Activated effector memory CD4-positive, alpha-beta T cell treated with Interleukin-2 at 50 U/mL for 16 hours (primary cell): ENCODE results near the gene CCDC92.

ENCODE experiments used
- DNase-seq: peaks from one replicate; pipeline ENCODE4 v3.0.0-alpha.2; 2020

The CCDC92 gene

GRCh38 chr12:123905319-123905925 lies 67.2 kb downstream of the CCDC92 start:
- peak; percentile 42 for DNase-seq

GRCh38 chr12:123903301-123904065 lies 69.1 kb downstream of the CCDC92 start:
- no peak for DNase-seq

- DNase-seq = no peak
Observed at GRCh38 chr12:123902821-123903220, 69.8 kb downstream of the CCDC92 start.

- no peak for DNase-seq
Observed at GRCh38 chr12:123900871-123901376, 71.7 kb downstream of the CCDC92 start.

- DNase-seq = no peak
Observed at GRCh38 chr12:123899368-123899767, 73.3 kb downstream of the CCDC92 start.

- DNase-seq = no peak
Observed at GRCh38 chr12:123898673-123899072, 74.0 kb downstream of the CCDC92 start.

- DNase-seq = no peak
Observed at GRCh38 chr12:123897221-123897620, 75.4 kb downstream of the CCDC92 start.

GRCh38 chr12:123896767-123897166 lies 75.9 kb downstream of the CCDC92 start:
- no peak for DNase-seq

GRCh38 chr12:123895451-123895850 lies 77.2 kb downstream of the CCDC92 start:
- no peak for DNase-seq

GRCh38 chr12:123894823-123895345 lies 77.7 kb downstream of the CCDC92 start:
- DNase-seq = no peak

GRCh38 chr12:123893276-123893675 lies 79.4 kb downstream of the CCDC92 start:
- no peak for DNase-seq

- no peak for DNase-seq
Observed at GRCh38 chr12:123892853-123893252, 79.8 kb downstream of the CCDC92 start.

- no peak for DNase-seq
Observed at GRCh38 chr12:123892180-123892559, 80.5 kb downstream of the CCDC92 start.

GRCh38 chr12:123891516-123892179 lies 81.0 kb downstream of the CCDC92 start:
- DNase-seq = no peak

- no peak for DNase-seq
Observed at GRCh38 chr12:123891011-123891410, 81.6 kb downstream of the CCDC92 start.

GRCh38 chr12:123890536-123890902 lies 82.1 kb downstream of the CCDC92 start:
- DNase-seq = no peak

- DNase-seq = no peak
Observed at GRCh38 chr12:123889848-123890535, 82.6 kb downstream of the CCDC92 start.

GRCh38 chr12:123888989-123889388 lies 83.6 kb downstream of the CCDC92 start:
- DNase-seq = no peak

- no peak for DNase-seq
Observed at GRCh38 chr12:123886931-123887582, 85.6 kb downstream of the CCDC92 start.

- no peak for DNase-seq
Observed at GRCh38 chr12:123886258-123886657, 86.4 kb downstream of the CCDC92 start.
